Lung microvascular endothelial cell (primary cell): ENCODE data around the gene IL33. TPM values are rescaled to one million over a fixed set of nuclear protein-coding genes. Genes with fewer than 3 reads are reported as not detected.
A peak's percentile ranks its signal among the peaks of the same experiment; 100 is the strongest.
"Not testable (repeated sequence)": the region's sequence is repeated elsewhere in the genome, so short reads cannot be mapped to it uniquely, and the experiment has no call there.

Experiments used
- DNase-seq, 2 donors: peaks; one replicate each; pipeline versions ENCODE4 v3.0.0 to v3.0.0-alpha.2; 2010; ENCODE audit warnings: low read depth in 2 of 2
- total RNA-seq: library from RNA; depleted of rRNA; stranded (reverse); fragments of >200 nt; gene quantifications from 2 replicates; pipeline ENCODE4 v1.2.1, GENCODE V29; 2014

IL33 gene, protein sequence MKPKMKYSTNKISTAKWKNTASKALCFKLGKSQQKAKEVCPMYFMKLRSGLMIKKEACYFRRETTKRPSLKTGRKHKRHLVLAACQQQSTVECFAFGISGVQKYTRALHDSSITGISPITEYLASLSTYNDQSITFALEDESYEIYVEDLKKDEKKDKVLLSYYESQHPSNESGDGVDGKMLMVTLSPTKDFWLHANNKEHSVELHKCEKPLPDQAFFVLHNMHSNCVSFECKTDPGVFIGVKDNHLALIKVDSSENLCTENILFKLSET
- total RNA-seq = 2.4 and 6.3 TPM in 2 replicates

- peak; percentile 41 to 56 for DNase-seq
Measured at GRCh38 chr9:6215562-6215961, at the start of gene IL33. IL33 (plus strand) TSS chr9:6215807; CDS start chr9:6241695, 25,888 bp downstream.

GRCh38 chr9:6171667-6172066 lies 43.9 kb upstream of the IL33 start:
- no peak for DNase-seq

GRCh38 chr9:6173914-6174313 lies 41.7 kb upstream of the IL33 start:
- DNase-seq = no peak

- not testable (repeated sequence) for DNase-seq
Measured at GRCh38 chr9:6182549-6183226, 32.9 kb upstream of the IL33 start.

DNA sequence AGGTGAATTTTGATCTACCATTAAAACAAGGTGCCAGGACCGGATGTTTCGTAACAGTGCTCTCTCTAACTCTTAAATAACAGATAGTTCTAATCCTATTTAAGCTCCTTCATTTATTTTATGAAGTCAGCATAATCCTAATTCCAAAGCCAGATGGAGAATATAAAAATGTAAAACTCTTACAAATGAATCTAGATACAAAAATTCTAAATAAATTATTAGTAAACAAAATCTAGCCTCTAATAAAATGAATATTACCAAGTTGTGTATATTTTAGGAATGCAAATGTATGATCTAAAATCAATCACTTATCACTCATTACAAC lies 32.4 kb upstream of the IL33 start:
- DNase-seq = no peak

DNA sequence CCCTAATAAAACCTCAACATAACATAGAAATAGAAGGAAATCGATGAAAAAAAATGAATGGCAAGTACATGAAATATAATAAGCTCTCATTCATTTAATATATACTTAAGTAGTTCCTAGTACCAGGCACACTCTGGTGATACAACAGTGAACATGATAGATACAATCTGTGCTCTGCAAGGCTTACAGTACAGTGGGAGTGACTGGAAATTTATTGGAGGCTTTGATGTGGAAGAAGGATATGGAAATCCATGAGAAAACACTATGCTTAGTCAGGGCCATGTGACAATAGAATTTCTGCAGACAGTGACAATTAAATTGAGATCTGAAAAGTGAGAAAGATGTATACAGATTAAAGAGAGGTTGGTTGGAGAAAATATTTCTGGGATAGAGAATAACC lies 32.0 kb upstream of the IL33 start:
- no peak for DNase-seq

GRCh38 chr9:6184749-6185645 lies 30.6 kb upstream of the IL33 start:
- DNase-seq = peak; percentile 32 to 61

GRCh38 chr9:6186691-6187090 lies 28.9 kb upstream of the IL33 start:
- peak in 1 of 2 donors; percentile 79 for DNase-seq

DNA sequence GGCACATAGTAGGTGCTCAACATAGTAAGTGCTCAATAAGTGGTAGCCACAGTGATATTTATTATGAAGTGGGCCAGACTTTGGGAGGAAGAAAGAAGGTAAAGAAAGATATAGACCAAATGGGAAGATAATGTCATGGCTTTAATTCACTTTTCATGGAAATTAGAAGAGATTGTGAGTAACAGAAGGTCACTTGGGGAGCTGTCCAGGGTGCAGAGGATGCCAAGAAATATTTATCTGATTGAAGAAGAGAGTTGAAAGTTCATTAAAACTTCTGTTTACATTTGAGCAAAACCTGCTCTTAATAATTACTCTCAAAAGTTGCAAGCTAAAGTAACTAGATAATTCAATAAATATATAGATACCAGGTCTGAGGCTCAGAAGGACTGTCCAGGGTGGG lies 28.3 kb upstream of the IL33 start:
- DNase-seq = peak in 1 of 2 donors; percentile 19

DNA sequence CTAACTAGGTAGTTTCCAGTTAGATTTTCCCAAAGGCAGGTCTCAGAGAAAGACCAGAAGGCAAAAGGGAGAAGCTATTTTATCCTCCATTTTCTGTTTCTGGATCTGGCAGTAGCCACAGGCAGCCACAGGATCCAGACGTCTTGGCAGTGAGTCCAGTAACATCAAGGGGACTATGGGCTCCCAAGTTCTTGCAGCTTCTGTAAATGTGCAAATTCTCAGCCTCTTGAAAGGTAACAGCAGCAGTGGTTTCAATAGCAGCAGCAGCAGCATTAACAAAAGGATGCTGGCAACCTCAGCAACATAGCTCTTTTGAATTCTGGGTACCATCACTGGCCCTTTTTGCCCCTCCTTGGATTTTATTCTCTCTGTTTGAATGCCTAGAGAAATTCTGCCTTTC lies 27.1 kb upstream of the IL33 start:
- DNase-seq = no peak

- DNase-seq = no peak
Measured at GRCh38 chr9:6188906-6189305, 26.7 kb upstream of the IL33 start.

GRCh38 chr9:6194934-6195333 lies 20.7 kb upstream of the IL33 start:
- DNase-seq = no peak

GRCh38 chr9:6195714-6196360 lies 19.8 kb upstream of the IL33 start:
- DNase-seq = no peak

DNA sequence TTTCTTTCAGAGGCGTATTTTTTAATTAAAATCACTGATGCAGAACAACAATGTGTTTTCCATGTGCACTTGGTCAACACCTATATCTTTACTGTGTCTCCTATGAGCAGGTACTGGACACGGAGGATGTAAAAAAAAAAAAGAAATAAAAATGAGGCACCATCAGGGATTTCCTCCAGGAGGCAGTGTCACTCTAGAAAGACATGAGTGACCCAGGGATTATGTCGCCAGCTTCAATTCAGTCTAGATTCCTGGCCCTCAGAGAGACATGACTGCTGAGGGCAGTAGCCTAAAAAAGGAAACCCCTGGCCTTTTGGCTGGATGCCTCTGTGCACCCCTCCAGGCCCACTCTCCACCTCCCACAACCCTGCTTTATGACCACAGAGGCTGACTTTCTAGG lies 18.3 kb upstream of the IL33 start:
- peak; percentile 53 to 72 for DNase-seq

DNA sequence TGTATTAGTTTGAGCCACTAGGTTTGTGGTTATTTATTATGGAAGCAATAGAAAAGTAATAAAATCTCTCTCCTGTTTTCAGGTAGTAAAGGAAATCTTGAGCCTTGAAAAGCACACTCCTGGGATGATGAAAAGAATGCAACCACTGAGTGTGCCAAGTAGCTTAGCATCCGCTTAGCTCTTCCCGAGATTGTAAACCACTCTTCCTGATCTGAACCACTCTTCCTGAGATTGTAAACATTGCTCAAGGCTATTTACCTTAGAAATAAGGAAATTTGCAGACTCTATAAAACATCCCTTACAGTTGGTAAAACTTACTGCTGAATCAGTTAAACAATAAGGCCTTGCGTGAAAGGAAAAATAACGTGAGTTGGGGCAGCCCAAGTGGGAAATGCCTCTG lies 17.4 kb upstream of the IL33 start:
- DNase-seq = peak in 1 of 2 donors; percentile 77

- no peak for DNase-seq
Measured at GRCh38 chr9:6199596-6199995, 16.0 kb upstream of the IL33 start.

- no peak for DNase-seq
Measured at GRCh38 chr9:6200761-6201160, 14.8 kb upstream of the IL33 start.

DNA sequence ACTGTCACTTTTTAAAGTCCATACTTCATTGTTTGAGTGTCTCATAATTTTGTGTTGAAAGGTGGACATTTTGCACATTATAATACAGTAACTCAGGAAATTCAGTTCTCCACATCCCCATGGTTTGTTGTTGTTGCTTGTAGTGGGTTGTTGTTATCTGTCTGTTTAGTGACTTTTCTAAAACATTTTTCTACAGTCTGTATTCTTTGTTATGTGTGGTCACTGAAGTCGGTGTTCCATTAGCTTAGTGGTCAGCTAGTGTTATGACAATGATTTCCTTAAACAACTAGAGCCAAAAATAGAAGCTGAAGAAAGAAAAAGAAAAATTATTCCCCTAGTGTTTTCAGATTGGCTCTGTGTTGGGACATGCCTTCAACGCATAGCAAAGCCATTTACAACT lies 5.6 kb upstream of the IL33 start:
- no peak for DNase-seq

DNA sequence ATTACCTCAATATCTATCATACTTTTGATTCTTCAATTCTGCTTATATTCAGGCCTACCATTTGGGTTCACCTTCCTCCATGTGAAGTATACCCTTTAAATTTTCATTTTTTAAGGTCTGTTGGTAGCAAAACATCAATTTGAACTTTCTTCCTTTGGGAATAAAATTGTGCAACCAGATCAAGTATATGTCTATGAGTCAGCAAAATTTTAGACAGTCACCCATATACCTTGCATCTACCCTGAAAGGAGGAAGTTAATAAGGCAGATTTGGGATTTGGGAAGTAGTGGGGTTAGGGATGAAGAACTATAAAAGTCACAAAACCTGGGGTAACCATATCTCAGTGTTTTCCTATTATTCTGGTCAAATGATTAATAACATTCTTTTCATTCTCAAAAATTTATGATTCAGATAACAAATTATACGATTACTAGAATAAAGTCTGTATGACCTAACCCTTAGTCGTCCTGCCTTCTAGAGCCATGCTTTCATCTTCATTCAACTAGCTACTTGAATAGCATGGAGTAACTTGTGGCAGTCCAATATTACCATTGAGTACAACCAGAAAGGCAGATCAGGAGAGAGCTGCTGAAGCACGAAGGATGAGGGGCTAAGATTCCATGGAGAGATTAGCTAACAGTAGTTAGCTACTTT lies 2.8 kb upstream of the IL33 start:
- no peak for DNase-seq

GRCh38 chr9:6214434-6214833 lies 1.2 kb upstream of the IL33 start:
- no peak for DNase-seq

DNA sequence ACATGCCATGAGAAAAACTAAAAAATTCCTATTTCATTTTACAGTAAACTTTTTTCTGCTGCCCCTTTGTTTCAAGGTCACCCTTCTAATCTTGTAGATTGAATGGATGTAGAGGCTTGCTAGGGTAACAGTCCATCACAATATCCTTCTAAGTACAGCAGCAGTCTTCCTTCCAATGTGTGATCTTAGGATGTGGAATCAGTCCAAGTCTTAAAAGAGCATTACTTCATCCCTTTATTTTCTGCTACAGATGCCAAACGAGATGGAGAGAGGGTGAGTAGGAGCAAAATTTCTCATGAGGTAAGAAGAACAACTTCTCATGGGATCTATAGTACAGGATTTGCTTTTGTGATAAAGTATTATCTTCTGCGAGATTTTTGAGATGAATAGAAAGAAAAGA lies 704 bp upstream of the IL33 start:
- peak in 1 of 2 donors; percentile 66 for DNase-seq
